ENCODE data around the gene NPAS1.
"Not testable (repeated sequence)": the region's sequence is repeated elsewhere in the genome, so short reads cannot be mapped to it uniquely, and the experiment has no call there.

NPAS1 gene

GRCh38 chr19:47047763-47048405 lies 28.2 kb downstream of the NPAS1 start:
- H3K4me3 ChIP-seq (ENCODE audit: low read length in 2 of 2): peak overlapping the region; percentile 68 to 85
- H3K27ac ChIP-seq (ENCODE audit: low read length): peak overlapping the region; percentile 62
- peaks cover 7% of the 10 kb centered on the region for H3K4me1 ChIP-seq (ENCODE audit: control insufficient read depth, insufficient read depth, low read length)
- no peaks in the 10 kb centered on the region for H3K36me3 ChIP-seq (ENCODE audit: control insufficient read depth in 2 of 2, insufficient read depth in 2 of 2, low read length in 2 of 2)
- peak overlapping the region in 1 of 2 donors; percentile 56 for H3K9ac ChIP-seq (ENCODE audit: low read length in 2 of 2)
- H3K27me3 ChIP-seq (ENCODE audit: control insufficient read depth in 1 of 2, insufficient read depth in 2 of 2, low read length in 2 of 2): no peaks in the 10 kb centered on the region
- H3K9me3 ChIP-seq (ENCODE audit: control insufficient read depth in 2 of 2, low read length in 2 of 2): no peaks in the 10 kb centered on the region

GRCh38 chr19:47049307-47049700 lies 29.7 kb downstream of the NPAS1 start:
- H3K4me1 ChIP-seq (ENCODE audit: control insufficient read depth, insufficient read depth, low read length): peaks cover 7% of the 10 kb centered on the region
- H3K9ac ChIP-seq (ENCODE audit: low read length in 2 of 2): no peak overlapping the region
- no peak overlapping the region for H3K4me3 ChIP-seq (ENCODE audit: low read length in 2 of 2)
- no peaks in the 10 kb centered on the region for H3K9me3 ChIP-seq (ENCODE audit: control insufficient read depth in 2 of 2, low read length in 2 of 2)
- no peak overlapping the region for H3K27ac ChIP-seq (ENCODE audit: low read length)
- no peaks in the 10 kb centered on the region for H3K36me3 ChIP-seq (ENCODE audit: control insufficient read depth in 2 of 2, insufficient read depth in 2 of 2, low read length in 2 of 2)
- H3K27me3 ChIP-seq (ENCODE audit: control insufficient read depth in 1 of 2, insufficient read depth in 2 of 2, low read length in 2 of 2): no peaks in the 10 kb centered on the region

GRCh38 chr19:47050562-47050961 lies 30.9 kb downstream of the NPAS1 start:
- not testable (repeated sequence) for H3K27me3 ChIP-seq (ENCODE audit: control insufficient read depth in 1 of 2, insufficient read depth in 2 of 2, low read length in 2 of 2); H3K27ac ChIP-seq (ENCODE audit: low read length); H3K9ac ChIP-seq (ENCODE audit: low read length in 2 of 2); H3K36me3 ChIP-seq (ENCODE audit: control insufficient read depth in 2 of 2, insufficient read depth in 2 of 2, low read length in 2 of 2); H3K4me3 ChIP-seq (ENCODE audit: low read length in 2 of 2); H3K9me3 ChIP-seq (ENCODE audit: control insufficient read depth in 2 of 2, low read length in 2 of 2); H3K4me1 ChIP-seq (ENCODE audit: control insufficient read depth, insufficient read depth, low read length)

- Histone ChIP-seq H3K27ac (ENCODE audit: low read length) (no peak overlapping the region), H3K9ac (ENCODE audit: low read length in 2 of 2) (no peak overlapping the region), H3K9me3 (ENCODE audit: control insufficient read depth in 2 of 2, low read length in 2 of 2) (no peaks in the 10 kb centered on the region), H3K4me3 (ENCODE audit: low read length in 2 of 2) (no peak overlapping the region), H3K4me1 (ENCODE audit: control insufficient read depth, insufficient read depth, low read length) (no peaks in the 10 kb centered on the region), H3K27me3 (ENCODE audit: control insufficient read depth in 1 of 2, insufficient read depth in 2 of 2, low read length in 2 of 2) (no peaks in the 10 kb centered on the region), H3K36me3 (ENCODE audit: control insufficient read depth in 2 of 2, insufficient read depth in 2 of 2, low read length in 2 of 2) (no peaks in the 10 kb centered on the region)
These were observed 36.8 kb downstream of the NPAS1 start for GRCh38 chr19:47056411-47056810.

- no peak overlapping the region for H3K4me3 ChIP-seq (ENCODE audit: low read length in 2 of 2)
These were observed 37.7 kb downstream of the NPAS1 start for GRCh38 chr19:47057328-47057727.

GRCh38 chr19:47058621-47059022 lies 39.0 kb downstream of the NPAS1 start:
- Histone ChIP-seq H3K27ac (ENCODE audit: low read length) (no peak overlapping the region), H3K4me1 (ENCODE audit: control insufficient read depth, insufficient read depth, low read length) (no peaks in the 10 kb centered on the region), H3K27me3 (ENCODE audit: control insufficient read depth in 1 of 2, insufficient read depth in 2 of 2, low read length in 2 of 2) (no peaks in the 10 kb centered on the region), H3K9ac (ENCODE audit: low read length in 2 of 2) (no peak overlapping the region), H3K4me3 (ENCODE audit: low read length in 2 of 2) (no peak overlapping the region), H3K9me3 (ENCODE audit: control insufficient read depth in 2 of 2, low read length in 2 of 2) (no peaks in the 10 kb centered on the region), H3K36me3 (ENCODE audit: control insufficient read depth in 2 of 2, insufficient read depth in 2 of 2, low read length in 2 of 2) (no peaks in the 10 kb centered on the region)

More at GRCh38 chr19:47057328-47057727, 37.7 kb downstream of the NPAS1 start:
- no peak overlapping the region for H3K27ac ChIP-seq (ENCODE audit: low read length)
- no peaks in the 10 kb centered on the region for H3K4me1 ChIP-seq (ENCODE audit: control insufficient read depth, insufficient read depth, low read length)
- H3K27me3 ChIP-seq (ENCODE audit: control insufficient read depth in 1 of 2, insufficient read depth in 2 of 2, low read length in 2 of 2): no peaks in the 10 kb centered on the region
- H3K36me3 ChIP-seq (ENCODE audit: control insufficient read depth in 2 of 2, insufficient read depth in 2 of 2, low read length in 2 of 2): no peaks in the 10 kb centered on the region
- no peak overlapping the region for H3K9ac ChIP-seq (ENCODE audit: low read length in 2 of 2)
- no peaks in the 10 kb centered on the region for H3K9me3 ChIP-seq (ENCODE audit: control insufficient read depth in 2 of 2, low read length in 2 of 2)

GRCh38 chr19:47063874-47064273 lies 44.2 kb downstream of the NPAS1 start:
- H3K4me3 ChIP-seq (ENCODE audit: low read length in 2 of 2): no peak overlapping the region
- peaks cover 8 to 13% of the 10 kb centered on the region in 2 donors for H3K36me3 ChIP-seq (ENCODE audit: control insufficient read depth in 2 of 2, insufficient read depth in 2 of 2, low read length in 2 of 2)
- H3K27me3 ChIP-seq (ENCODE audit: control insufficient read depth in 1 of 2, insufficient read depth in 2 of 2, low read length in 2 of 2): no peaks in the 10 kb centered on the region
- H3K9ac ChIP-seq (ENCODE audit: low read length in 2 of 2): no peak overlapping the region
- no peaks in the 10 kb centered on the region for H3K9me3 ChIP-seq (ENCODE audit: control insufficient read depth in 2 of 2, low read length in 2 of 2)
- no peaks in the 10 kb centered on the region for H3K4me1 ChIP-seq (ENCODE audit: control insufficient read depth, insufficient read depth, low read length)
- H3K27ac ChIP-seq (ENCODE audit: low read length): no peak overlapping the region

GRCh38 chr19:47065242-47065641 lies 45.6 kb downstream of the NPAS1 start:
- H3K9me3 ChIP-seq (ENCODE audit: control insufficient read depth in 2 of 2, low read length in 2 of 2): no peaks in the 10 kb centered on the region
- no peaks in the 10 kb centered on the region for H3K27me3 ChIP-seq (ENCODE audit: control insufficient read depth in 1 of 2, insufficient read depth in 2 of 2, low read length in 2 of 2)
- H3K9ac ChIP-seq (ENCODE audit: low read length in 2 of 2): no peak overlapping the region
- no peaks in the 10 kb centered on the region for H3K4me1 ChIP-seq (ENCODE audit: control insufficient read depth, insufficient read depth, low read length)
- H3K36me3 ChIP-seq (ENCODE audit: control insufficient read depth in 2 of 2, insufficient read depth in 2 of 2, low read length in 2 of 2): peaks cover 8 to 21% of the 10 kb centered on the region in 2 donors
- H3K27ac ChIP-seq (ENCODE audit: low read length): no peak overlapping the region
- H3K4me3 ChIP-seq (ENCODE audit: low read length in 2 of 2): no peak overlapping the region

- Histone ChIP-seq H3K9ac (ENCODE audit: low read length in 2 of 2) (no peak overlapping the region), H3K4me3 (ENCODE audit: low read length in 2 of 2) (no peak overlapping the region), H3K9me3 (ENCODE audit: control insufficient read depth in 2 of 2, low read length in 2 of 2) (no peaks in the 10 kb centered on the region), H3K4me1 (ENCODE audit: control insufficient read depth, insufficient read depth, low read length) (no peaks in the 10 kb centered on the region), H3K36me3 (ENCODE audit: control insufficient read depth in 2 of 2, insufficient read depth in 2 of 2, low read length in 2 of 2) (peaks cover 15 to 30% of the 10 kb centered on the region in 2 donors), H3K27ac (ENCODE audit: low read length) (no peak overlapping the region), H3K27me3 (ENCODE audit: control insufficient read depth in 1 of 2, insufficient read depth in 2 of 2, low read length in 2 of 2) (no peaks in the 10 kb centered on the region)
These were observed 47.0 kb downstream of the NPAS1 start for GRCh38 chr19:47066376-47067214.

GRCh38 chr19:47067215-47067847 lies 47.7 kb downstream of the NPAS1 start:
- H3K4me3 ChIP-seq (ENCODE audit: low read length in 2 of 2): no peak overlapping the region
- H3K27ac ChIP-seq (ENCODE audit: low read length): no peak overlapping the region
- peaks cover 21 to 34% of the 10 kb centered on the region in 2 donors for H3K36me3 ChIP-seq (ENCODE audit: control insufficient read depth in 2 of 2, insufficient read depth in 2 of 2, low read length in 2 of 2)
- no peak overlapping the region for H3K9ac ChIP-seq (ENCODE audit: low read length in 2 of 2)
- H3K27me3 ChIP-seq (ENCODE audit: control insufficient read depth in 1 of 2, insufficient read depth in 2 of 2, low read length in 2 of 2): no peaks in the 10 kb centered on the region
- H3K4me1 ChIP-seq (ENCODE audit: control insufficient read depth, insufficient read depth, low read length): no peaks in the 10 kb centered on the region
- no peaks in the 10 kb centered on the region for H3K9me3 ChIP-seq (ENCODE audit: control insufficient read depth in 2 of 2, low read length in 2 of 2)
